Measurements from ENCODE around the gene PPHLN1.

- TF ChIP-seq POU5F1 (IDR thresholded peaks at IDR 0.05; ENCODE audit: low read depth, low read length) (no peak), CTCF (IDR thresholded peaks at IDR 0.05; ENCODE audit: control extremely low read depth in 1 of 3, insufficient read depth in 1 of 3, low read depth in 1 of 3, low read length in 3 of 3) (no peak), EP300 (IDR thresholded peaks at IDR 0.05; ENCODE audit: borderline replicate concordance in 1 of 2, low read depth in 2 of 2, low read length in 2 of 2) (no peak), BCL11A (IDR thresholded peaks at IDR 0.05; ENCODE audit: low read depth in 2 of 2, low read length in 2 of 2) (no peak)
Measured at GRCh38 chr12:42325326-42325652, 678 bp upstream of the PPHLN1 start.

All from H1 (cell line).